Neural cell (in vitro differentiated cells): ENCODE measurements around the gene RAC3. TPM values are rescaled to one million over a fixed set of nuclear protein-coding genes. Genes with fewer than 3 reads are reported as not detected.

Source experiments
- H2AFZ ChIP-seq: fragments of 200-600, 300-800 bp; sonication (generic), shearing (Covaris generic); 2 replicates; pipeline ENCODE4 v1.6.0; 2014; ENCODE audit warnings: low read depth, mild to moderate bottlenecking, antibody characterized with exemption, low read length, moderate library complexity
- H3F3A ChIP-seq: fragments of 200-600 bp; shearing (Covaris generic); 2 replicates; pipeline ENCODE4 v1.6.1; 2016; ENCODE audit warnings: mild to moderate bottlenecking, moderate library complexity, mixed read lengths, antibody characterized with exemption, low read length; ENCODE audit not compliant: insufficient read depth, poor library complexity, severe bottlenecking
- H3K27ac ChIP-seq: fragments of 200-600, 300-800 bp; sonication (generic), shearing (Covaris generic); 2 replicates; pipeline ENCODE4 v1.5.1; 2014; ENCODE audit warnings: mild to moderate bottlenecking, low read length, moderate library complexity
- H3K27me3 ChIP-seq: fragments of 300-800, 200-600 bp; sonication (generic), shearing (Covaris generic); 2 replicates; pipeline ENCODE4 v1.6.0; 2014; ENCODE audit warnings: mild to moderate bottlenecking, low read depth, low read length, moderate library complexity; ENCODE audit not compliant: insufficient read depth
- H3K36me3 ChIP-seq: fragments of 300-800, 200-600 bp; sonication (generic), shearing (Covaris generic); 2 replicates; pipeline ENCODE4 v1.5.1; 2014; ENCODE audit warnings: mild to moderate bottlenecking, antibody characterized with exemption, low read length, moderate library complexity; ENCODE audit not compliant: insufficient read depth
- H3K4me2 ChIP-seq: fragments of 300-800, 200-600 bp; sonication (generic), shearing (Covaris generic); 2 replicates; pipeline ENCODE4 v1.6.0; 2014; ENCODE audit warnings: mild to moderate bottlenecking, low read length
- H3K4me3 ChIP-seq: fragments of 300-800, 200-600 bp; sonication (generic), shearing (Covaris generic); 2 replicates; pipeline ENCODE4 v1.5.1; 2014; ENCODE audit warnings: mild to moderate bottlenecking, low read length, moderate library complexity
- H3K79me2 ChIP-seq: fragments of 200-600 bp; shearing (Covaris generic); replicated peaks from 2 replicates; pipeline ENCODE4 v1.6.0; 2014; ENCODE audit warnings: mild to moderate bottlenecking, low read length, moderate library complexity; ENCODE audit not compliant: insufficient read depth
- H3K9ac ChIP-seq: fragments of 300-800, 200-600 bp; sonication (generic), shearing (Covaris generic); 2 replicates; pipeline ENCODE4 v1.6.1; 2016; ENCODE audit warnings: mild to moderate bottlenecking, low read length, mixed read lengths
- H3K9me2 ChIP-seq: fragments of 200-600 bp; shearing (Covaris generic); 2 replicates; pipeline ENCODE4 v1.6.1; 2016; ENCODE audit warnings: mild to moderate bottlenecking, low read length, mixed read lengths; ENCODE audit not compliant: insufficient read depth
- H3K9me3 ChIP-seq: fragments of 200-600, 300-800 bp; sonication (generic), shearing (Covaris generic); 2 replicates; pipeline ENCODE4 v1.6.1; 2016; ENCODE audit warnings: mild to moderate bottlenecking, mixed run types, low read length, moderate library complexity, mixed read lengths
- H4K20me1 ChIP-seq: fragments of 200-600 bp; shearing (Covaris generic); 2 replicates; pipeline ENCODE4 v1.6.1; 2016; ENCODE audit warnings: mild to moderate bottlenecking, mixed run types; ENCODE audit not compliant: insufficient read depth
- CTCF ChIP-seq: fragments of 450-650 bp; IDR thresholded peaks from 2 replicates; pipeline ENCODE4 v1.5.1; 2014; ENCODE audit warnings: antibody characterized with exemption, mild to moderate bottlenecking, moderate library complexity; ENCODE audit not compliant: poor library complexity, severe bottlenecking
- EP300 ChIP-seq: fragments of 450-650 bp; conservative IDR thresholded peaks from 2 replicates; pipeline ENCODE4 v1.6.1; 2014; ENCODE audit warnings: antibody characterized with exemption, mild to moderate bottlenecking, moderate library complexity; ENCODE audit not compliant: poor library complexity, severe bottlenecking
- EZH2 ChIP-seq: fragments of 200-600, 300-800 bp; shearing (Covaris generic), sonication (generic); IDR thresholded peaks from 2 replicates; pipeline ENCODE4 v1.6.1; 2014; ENCODE audit warnings: antibody characterized with exemption, low read length, borderline replicate concordance, mild to moderate bottlenecking; ENCODE audit not compliant: insufficient read depth, poor library complexity, severe bottlenecking
- MXI1 ChIP-seq: fragments of 450-650 bp; conservative IDR thresholded peaks from 2 replicates; pipeline ENCODE4 v1.6.1; 2014; ENCODE audit warnings: antibody characterized with exemption, mild to moderate bottlenecking; ENCODE audit not compliant: poor library complexity, severe bottlenecking
- POLR2AphosphoS5 ChIP-seq: IDR thresholded peaks from 2 replicates; pipeline ENCODE4 v1.6.1; 2012
- RAD21 ChIP-seq: fragments of 450-650 bp; conservative IDR thresholded peaks from 2 replicates; pipeline ENCODE4 v1.6.1; 2014; ENCODE audit warnings: antibody characterized with exemption, mild to moderate bottlenecking, moderate library complexity
- SMC3 ChIP-seq: fragments of 450-650 bp; conservative IDR thresholded peaks from 2 replicates; pipeline ENCODE4 v1.6.1; 2014; ENCODE audit warnings: antibody characterized with exemption, mild to moderate bottlenecking, moderate library complexity; ENCODE audit not compliant: poor library complexity
- TAF1 ChIP-seq: IDR thresholded peaks from 2 replicates; pipeline ENCODE4 v1.6.1; 2012; ENCODE audit warnings: low read depth
- polyA plus RNA-seq: library from polyadenylated mRNA; depleted of rRNA; stranded (reverse); fragments of >200 nt; gene quantifications from 2 replicates; pipeline ENCODE4 v1.2.3, GENCODE V29; 2014
- TF ChIP-seq, protein P1 (sequence below): IDR thresholded peaks from 2 replicates; pipeline ENCODE4 v1.6.1; 2012; ENCODE audit warnings: borderline replicate concordance

Gene RAC3
- polyA plus RNA-seq, 1 donor from 2014 or later = 211 TPM

DNA sequence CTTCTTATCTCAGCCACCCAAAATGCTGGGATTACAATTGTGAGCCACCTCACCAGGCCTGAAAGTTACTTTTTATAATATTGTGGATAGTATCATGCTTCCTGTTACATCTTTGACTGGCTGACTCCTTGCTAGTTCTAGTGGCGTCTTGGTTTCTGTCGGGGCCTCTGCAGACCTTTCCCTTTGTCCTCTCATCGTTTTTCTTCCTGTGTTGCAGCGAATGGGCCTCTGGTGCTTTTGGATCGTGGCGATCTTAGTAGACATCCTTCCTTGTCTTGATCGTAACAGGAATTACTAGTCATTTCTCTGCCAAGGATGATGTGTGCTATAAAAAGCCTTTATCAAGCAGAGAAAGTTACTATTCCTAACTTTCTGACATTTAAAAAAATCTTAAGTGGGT, 33.3 kb upstream of the RAC3 start:
- Histone ChIP-seq H3K4me3 (no peak overlapping the region), H3K9me2 (no peaks in the 10 kb centered on the region), H3K9me3 (no peaks in the 10 kb centered on the region), H3F3A (no peaks in the 10 kb centered on the region), H3K79me2 (no peaks in the 10 kb centered on the region), H3K27me3 (no peaks in the 10 kb centered on the region), H3K27ac (no peak overlapping the region), H4K20me1 (no peaks in the 10 kb centered on the region), H3K36me3 (no peaks in the 10 kb centered on the region), H3K9ac (no peak overlapping the region), H3K4me2 (no peak overlapping the region), H2AFZ (no peak overlapping the region)
- TF ChIP-seq POLR2AphosphoS5 = no peak
- TF ChIP-seq SMC3 = no peak
- TF ChIP-seq CTCF = no peak
- no peak for TF ChIP-seq EZH2

GRCh38 chr17:81998691-81999438, 32.6 kb upstream of the RAC3 start:
- Histone ChIP-seq H3K36me3 (no peaks in the 10 kb centered on the region), H3K9me3 (no peaks in the 10 kb centered on the region), H2AFZ (no peak overlapping the region)

More at GRCh38 chr17:81998691-81999438, 32.6 kb upstream of the RAC3 start:
- no peaks in the 10 kb centered on the region for H3F3A ChIP-seq
- no peaks in the 10 kb centered on the region for H3K9me2 ChIP-seq
- no peaks in the 10 kb centered on the region for H4K20me1 ChIP-seq
- H3K4me3 ChIP-seq = no peak overlapping the region
- H3K9ac ChIP-seq = no peak overlapping the region
- no peaks in the 10 kb centered on the region for H3K27me3 ChIP-seq
- H3K27ac ChIP-seq = no peak overlapping the region
- H3K79me2 ChIP-seq = no peaks in the 10 kb centered on the region
- TF ChIP-seq RAD21 = no peak
- TF ChIP-seq CTCF = no peak
- TF ChIP-seq EP300 = no peak
- TF ChIP-seq MXI1 = no peak
- TF ChIP-seq SMC3 = no peak
- TF ChIP-seq TAF1 = no peak
- TF ChIP-seq, protein P1, sequence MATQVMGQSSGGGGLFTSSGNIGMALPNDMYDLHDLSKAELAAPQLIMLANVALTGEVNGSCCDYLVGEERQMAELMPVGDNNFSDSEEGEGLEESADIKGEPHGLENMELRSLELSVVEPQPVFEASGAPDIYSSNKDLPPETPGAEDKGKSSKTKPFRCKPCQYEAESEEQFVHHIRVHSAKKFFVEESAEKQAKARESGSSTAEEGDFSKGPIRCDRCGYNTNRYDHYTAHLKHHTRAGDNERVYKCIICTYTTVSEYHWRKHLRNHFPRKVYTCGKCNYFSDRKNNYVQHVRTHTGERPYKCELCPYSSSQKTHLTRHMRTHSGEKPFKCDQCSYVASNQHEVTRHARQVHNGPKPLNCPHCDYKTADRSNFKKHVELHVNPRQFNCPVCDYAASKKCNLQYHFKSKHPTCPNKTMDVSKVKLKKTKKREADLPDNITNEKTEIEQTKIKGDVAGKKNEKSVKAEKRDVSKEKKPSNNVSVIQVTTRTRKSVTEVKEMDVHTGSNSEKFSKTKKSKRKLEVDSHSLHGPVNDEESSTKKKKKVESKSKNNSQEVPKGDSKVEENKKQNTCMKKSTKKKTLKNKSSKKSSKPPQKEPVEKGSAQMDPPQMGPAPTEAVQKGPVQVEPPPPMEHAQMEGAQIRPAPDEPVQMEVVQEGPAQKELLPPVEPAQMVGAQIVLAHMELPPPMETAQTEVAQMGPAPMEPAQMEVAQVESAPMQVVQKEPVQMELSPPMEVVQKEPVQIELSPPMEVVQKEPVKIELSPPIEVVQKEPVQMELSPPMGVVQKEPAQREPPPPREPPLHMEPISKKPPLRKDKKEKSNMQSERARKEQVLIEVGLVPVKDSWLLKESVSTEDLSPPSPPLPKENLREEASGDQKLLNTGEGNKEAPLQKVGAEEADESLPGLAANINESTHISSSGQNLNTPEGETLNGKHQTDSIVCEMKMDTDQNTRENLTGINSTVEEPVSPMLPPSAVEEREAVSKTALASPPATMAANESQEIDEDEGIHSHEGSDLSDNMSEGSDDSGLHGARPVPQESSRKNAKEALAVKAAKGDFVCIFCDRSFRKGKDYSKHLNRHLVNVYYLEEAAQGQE = no peak
- TF ChIP-seq POLR2AphosphoS5 = no peak
- no peak for TF ChIP-seq EZH2
- H3K4me2 ChIP-seq = no peak overlapping the region
